LNCAP (cell line): ENCODE data around the gene PTPRO.

Source experiments
- TF ChIP-seq, protein P1 (sequence below): fragments of 450-650 bp; IDR thresholded peaks from 2 replicates; pipeline ENCODE4 v1.5.1; 2017; ENCODE audit warnings: mild to moderate bottlenecking

PTPRO gene

GRCh38 chr12:15329891-15330290 is 7.6 kb downstream of the PTPRO start:
- TF ChIP-seq, protein P1, sequence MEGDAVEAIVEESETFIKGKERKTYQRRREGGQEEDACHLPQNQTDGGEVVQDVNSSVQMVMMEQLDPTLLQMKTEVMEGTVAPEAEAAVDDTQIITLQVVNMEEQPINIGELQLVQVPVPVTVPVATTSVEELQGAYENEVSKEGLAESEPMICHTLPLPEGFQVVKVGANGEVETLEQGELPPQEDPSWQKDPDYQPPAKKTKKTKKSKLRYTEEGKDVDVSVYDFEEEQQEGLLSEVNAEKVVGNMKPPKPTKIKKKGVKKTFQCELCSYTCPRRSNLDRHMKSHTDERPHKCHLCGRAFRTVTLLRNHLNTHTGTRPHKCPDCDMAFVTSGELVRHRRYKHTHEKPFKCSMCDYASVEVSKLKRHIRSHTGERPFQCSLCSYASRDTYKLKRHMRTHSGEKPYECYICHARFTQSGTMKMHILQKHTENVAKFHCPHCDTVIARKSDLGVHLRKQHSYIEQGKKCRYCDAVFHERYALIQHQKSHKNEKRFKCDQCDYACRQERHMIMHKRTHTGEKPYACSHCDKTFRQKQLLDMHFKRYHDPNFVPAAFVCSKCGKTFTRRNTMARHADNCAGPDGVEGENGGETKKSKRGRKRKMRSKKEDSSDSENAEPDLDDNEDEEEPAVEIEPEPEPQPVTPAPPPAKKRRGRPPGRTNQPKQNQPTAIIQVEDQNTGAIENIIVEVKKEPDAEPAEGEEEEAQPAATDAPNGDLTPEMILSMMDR: no peak

DNA sequence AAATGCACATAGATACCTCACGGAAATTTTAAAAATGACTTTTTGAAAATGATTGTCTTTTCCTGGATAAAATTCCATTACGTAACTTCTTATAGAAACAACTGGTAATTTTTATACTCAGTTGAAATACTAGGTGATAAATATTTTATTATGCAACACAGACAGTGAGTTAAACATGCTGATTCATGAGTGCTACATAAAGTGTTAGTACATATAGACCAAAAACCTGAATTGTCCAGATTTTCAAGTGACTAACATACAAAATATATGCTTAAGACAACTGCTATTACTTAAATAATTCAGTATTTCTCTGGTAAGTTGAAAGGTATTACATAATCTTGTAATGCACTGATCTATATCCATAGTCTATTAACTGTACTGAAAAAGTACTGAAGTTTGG is 11.9 kb downstream of the PTPRO start:
- TF ChIP-seq, protein P1: no peak

GRCh38 chr12:15335959-15336358 is 13.7 kb downstream of the PTPRO start:
- TF ChIP-seq, protein P1: no peak

DNA sequence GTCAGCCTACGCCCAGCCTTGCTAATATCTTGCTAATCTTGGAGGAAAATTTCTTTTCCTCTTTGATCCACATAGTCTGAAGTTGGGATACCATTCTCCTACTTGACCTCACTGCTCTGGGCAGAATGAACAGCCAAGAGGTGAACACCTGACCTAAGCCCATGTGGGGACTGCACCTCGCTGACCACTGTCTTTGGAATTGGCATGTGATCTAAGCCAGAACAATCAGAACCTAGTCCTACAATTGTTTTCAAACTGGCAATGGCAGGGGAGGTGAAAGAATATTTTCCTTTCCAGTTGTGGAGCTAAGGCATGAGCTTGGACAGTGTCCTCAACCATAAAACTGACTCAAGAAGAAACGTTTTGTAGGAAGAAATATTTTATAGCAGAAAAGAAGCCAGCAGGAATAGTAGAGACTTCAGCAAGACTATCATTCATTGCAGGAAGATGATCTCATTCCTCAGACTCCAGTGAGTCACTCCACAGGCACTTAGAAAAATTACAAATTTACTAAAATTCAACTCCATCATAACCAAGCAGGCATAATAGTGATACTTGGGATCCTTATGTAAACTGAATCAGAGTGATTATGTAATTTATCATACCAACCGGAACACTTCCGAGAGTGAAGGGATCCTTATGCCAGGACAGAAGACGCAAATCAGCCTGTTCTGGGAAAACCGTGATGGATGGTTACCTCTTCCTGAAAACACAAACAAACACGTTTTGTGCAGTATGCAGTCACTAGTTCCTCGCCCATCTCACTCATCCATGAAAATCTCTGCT is 14.7 kb downstream of the PTPRO start:
- TF ChIP-seq, protein P1: no peak

DNA sequence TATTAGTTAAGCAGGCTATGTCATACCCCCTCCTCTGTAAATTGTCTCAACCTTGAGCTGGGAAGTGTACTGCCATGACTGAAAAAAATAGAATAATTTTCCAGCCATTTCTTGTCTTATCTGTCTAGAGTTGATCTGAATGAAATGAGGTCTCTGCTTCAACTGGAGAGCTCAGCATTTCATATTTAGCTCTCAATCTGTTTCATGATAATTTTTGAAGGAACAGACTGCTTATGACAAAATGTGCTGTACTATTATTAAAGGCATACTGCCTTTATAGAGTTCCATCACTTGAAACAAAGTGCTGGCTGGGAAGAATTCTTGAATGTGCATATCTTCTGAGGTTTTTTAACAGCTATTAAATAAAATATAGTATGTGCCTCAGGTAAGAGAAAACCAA is 19.1 kb downstream of the PTPRO start:
- TF ChIP-seq, protein P1: no peak

- TF ChIP-seq, protein P1: no peak
These were observed 22.3 kb downstream of the PTPRO start for GRCh38 chr12:15344561-15344960.

DNA sequence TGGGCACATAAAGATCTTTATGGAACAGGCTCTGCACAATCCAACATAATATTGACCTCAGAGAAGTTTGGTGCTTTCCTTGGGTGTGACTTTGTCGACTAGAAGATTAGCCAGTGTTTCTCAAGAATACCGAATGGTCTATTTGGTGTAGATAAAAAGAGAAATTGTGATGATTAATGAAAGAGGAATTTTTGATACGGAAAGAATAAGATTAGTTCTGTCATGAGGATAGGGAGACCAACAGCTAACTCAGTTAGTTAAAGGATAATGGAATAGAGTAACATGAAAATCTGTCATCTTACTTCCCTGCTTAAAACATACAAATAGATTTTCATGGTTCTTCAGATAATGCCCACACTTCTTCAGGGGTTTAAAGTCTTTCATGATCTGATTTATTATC is 24.2 kb downstream of the PTPRO start:
- TF ChIP-seq, protein P1: no peak

DNA sequence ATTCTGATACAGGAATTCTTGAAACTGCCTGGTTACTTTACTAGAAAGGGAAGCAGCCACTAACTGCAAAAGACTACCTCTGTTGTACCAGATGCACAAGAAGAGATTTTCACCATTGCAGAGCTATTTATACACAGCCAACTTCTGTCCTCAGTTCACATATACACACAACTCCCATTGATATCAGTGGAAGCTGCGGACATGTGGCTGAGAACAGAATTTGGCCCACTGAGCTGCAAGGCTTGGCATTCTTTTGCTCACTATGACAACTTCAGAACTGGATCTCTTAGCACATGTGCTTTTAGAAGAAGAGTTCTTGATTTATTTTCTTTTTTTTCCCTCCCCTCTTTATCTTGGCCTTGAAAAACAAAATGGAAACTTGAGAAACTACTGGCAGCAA is 28.3 kb downstream of the PTPRO start:
- TF ChIP-seq, protein P1: no peak
